GM18498 (cell line): ENCODE data around the gene RCCD1.

Experiments
- ATAC-seq: cut with Tn5 transposase; IDR thresholded peaks from one replicate; pipeline ENCODE4 v1.9.1; 2021; ENCODE audit warnings: mild to moderate bottlenecking, moderate library complexity; ENCODE audit not compliant: unreplicated experiment

RCCD1 gene

DNA sequence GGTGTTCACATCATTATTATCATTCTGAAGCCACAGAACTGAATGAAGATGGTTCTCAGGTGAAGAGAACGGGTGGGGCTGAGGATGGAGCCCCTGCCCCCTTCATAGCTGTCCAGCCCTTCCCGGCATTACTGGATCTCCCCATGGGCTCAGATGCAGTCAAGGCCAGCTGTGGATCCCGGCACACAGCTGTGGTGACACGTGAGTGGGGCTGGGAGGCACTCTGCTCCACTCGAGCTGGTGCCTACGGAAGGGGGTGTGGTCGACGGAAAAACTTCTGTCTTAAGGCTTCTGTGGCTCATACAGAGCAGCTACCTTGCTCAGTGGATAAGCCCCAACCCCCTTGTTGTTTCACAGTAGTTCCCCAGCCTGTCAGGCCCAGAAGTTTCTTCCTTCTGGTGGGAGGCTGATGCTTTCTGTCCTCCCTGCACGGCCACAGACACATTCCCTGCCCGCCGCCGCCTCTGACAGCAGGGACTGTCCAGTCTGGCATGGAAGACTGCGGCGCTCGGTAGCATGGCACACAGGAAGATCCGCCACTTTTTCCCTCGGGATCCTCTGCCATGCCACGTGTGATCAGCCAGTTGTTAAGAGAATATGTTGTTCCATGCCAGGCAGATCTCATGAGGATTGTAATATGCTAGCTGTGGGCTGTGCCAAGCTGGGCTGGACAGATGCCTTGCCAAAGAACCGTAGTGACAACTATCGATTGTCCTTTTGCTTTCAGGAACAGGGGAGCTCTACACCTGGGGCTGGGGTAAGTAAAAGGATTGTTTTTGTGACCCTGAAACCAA lies 5.8 kb downstream of the RCCD1 start:
- no peak for ATAC-seq

DNA sequence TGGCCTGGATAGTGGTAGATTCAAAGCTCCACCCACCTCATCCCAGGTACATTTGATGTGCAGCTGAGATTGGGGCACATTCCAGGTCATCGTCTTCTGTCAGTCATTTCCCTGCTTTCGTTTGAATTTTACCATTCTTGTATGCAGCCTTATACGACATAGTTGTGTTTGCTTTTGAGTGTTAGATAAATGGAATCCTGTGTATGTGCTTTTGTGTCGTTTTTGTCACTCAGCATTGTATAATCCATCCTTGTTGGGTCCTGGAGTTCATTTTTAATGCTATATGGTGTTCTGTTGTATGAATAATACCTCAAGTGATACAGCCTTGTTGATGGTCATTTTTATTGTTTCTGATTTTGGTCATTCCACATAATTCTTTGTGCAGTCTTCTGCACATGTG lies 7.3 kb downstream of the RCCD1 start:
- no peak for ATAC-seq

GRCh38 chr15:90966262-90966661 lies 11.6 kb downstream of the RCCD1 start:
- no peak for ATAC-seq

DNA sequence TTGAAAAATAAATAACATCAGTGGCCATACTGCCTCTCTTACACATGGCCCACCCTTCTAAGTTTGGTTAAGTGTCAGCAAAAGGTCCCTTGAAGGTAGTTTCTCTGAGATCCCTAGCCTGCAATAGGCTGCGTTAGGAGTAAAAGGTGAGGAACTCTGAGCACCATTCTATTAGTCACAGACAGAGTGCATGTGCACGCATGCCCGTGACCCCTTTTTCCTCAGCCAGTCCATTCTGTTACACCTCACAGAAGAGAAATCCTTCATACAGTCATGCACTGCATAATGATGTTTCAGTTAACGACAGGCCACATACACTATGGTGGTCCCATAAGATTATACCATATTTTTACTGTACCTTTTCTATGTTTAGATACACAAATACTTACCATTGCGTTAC lies 12.5 kb downstream of the RCCD1 start:
- no peak for ATAC-seq

GRCh38 chr15:90968434-90968833 lies 13.8 kb downstream of the RCCD1 start:
- ATAC-seq: no peak

DNA sequence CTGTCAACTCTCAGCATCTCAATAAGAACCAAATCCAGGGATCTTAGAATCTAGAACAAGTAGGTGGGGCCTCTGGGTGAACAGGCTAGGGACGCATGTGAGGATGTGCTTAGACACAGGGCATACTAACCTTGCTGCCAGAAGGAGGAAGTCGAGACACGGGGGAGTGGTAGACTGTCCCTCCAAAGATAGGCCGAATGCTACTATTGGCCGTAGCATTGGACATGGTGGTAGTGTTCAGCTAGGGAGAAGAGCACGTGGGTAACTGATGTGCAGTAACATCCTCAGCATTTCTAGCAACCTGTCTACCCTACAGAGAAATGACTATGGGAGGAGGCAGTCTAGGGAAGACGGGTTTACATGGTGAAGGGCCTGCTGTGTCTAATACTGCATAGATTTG lies 15.6 kb downstream of the RCCD1 start:
- no peak for ATAC-seq

- no peak for ATAC-seq
Measured at GRCh38 chr15:90972133-90972532, 17.4 kb downstream of the RCCD1 start.

GRCh38 chr15:90974216-90974615 lies 19.5 kb downstream of the RCCD1 start:
- ATAC-seq: no peak

DNA sequence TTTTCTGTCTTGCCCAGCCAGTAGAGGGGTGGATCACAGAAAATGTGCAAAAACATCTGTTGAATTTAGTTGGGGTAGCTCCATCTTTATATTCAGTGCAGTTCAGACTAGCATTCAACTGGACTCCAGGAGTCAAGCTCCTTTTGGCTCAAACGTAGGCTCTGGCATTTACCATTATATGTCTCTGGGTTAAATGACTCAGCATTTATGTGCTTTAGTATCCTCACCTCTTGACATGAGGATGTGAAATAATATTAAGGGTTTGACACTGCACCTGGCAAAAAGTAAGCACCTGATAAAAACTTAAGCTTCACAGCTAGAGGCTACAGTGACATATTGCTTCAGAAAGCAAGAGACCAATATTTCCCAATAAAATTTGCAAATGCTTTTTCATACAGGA lies 24.9 kb downstream of the RCCD1 start:
- no peak for ATAC-seq

- peak; percentile 83 for ATAC-seq
Measured at GRCh38 chr15:90981681-90982080, 27.0 kb downstream of the RCCD1 start.

DNA sequence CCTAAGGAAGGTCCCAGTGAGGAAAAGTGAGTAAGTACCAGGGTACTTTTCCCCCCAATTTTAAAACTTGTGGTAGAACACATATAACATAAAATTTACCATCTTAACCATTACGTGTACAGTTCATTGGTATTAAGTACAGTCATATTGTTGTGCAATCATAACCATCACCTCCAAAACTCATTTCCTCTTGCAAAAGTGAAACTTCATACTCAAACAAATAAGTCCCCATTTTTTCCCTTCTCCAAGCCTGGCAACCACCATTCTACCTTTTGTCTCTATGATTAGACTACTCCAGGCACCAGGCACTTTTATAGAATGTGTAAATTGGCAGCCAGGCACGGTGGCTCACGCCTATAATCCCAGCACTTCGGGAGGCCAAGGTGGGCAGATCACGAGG lies 27.5 kb downstream of the RCCD1 start:
- ATAC-seq: peak; percentile 35

GRCh38 chr15:90986790-90987507 lies 32.3 kb downstream of the RCCD1 start:
- ATAC-seq: peak; percentile 67

DNA sequence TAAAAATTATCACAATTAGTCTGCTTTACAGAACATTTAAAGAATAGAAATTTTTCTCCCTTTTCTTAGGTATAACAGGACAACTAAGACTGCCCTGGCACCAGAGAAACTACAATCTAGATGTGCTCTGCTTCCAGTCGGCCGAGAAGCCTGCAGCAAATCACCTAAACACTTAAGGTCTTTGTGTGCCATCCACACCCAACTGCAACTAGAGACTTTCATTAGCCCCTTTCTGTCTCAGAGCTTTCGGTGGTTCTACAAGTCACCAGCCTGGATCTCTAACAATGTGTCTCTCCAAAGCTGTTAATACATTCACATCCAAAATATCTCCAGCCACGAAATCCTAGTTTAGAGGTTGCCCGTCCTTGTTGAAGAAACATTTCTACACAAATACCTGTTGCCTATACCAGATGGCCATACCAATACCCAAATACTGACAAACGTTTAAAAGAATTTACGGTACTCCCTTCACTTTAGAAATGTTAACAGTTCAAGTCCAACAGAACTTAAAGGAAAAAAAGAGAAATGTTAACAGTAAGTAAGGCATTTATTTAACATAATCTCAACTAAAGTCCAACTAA lies 33.0 kb downstream of the RCCD1 start:
- ATAC-seq: no peak

DNA sequence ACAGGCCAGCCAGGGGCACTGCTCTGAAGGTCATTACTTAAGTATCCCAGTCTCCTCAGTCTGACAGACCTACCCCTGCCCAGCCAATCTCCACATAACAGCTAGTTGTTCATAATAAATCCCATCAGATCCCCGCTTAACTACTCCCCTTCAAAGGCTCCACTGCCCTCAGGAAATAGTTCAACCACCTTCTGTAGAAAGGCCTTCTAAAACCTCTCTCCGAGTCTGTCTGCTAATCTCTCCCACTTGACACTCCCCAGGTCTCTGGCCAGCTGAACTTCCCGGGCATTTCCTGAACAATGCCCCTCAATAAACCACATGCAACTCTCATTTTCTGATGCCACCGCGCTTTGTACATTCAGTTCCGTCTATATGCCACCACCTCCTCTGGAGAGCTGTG lies 33.6 kb downstream of the RCCD1 start:
- no peak for ATAC-seq

- ATAC-seq: no peak
Measured at GRCh38 chr15:90989040-90989768, 34.5 kb downstream of the RCCD1 start.

DNA sequence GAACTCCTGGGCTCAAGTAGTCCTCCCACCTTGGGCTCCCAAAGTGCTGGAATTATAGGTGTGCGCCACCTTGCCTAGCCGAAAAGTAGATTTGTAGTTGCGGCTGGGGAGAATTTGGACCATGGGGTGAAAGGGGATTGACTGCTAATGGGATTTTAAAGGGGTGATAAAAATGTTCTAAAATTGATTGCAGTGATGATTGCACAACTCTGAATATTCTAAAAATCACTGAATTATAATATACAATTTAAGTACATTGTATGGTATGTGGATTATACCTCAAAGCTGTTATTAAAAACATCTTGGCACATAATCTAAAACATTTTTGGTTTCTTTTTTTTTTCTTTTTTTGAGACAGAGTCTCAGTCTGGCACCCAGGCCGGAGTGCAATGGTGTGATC lies 35.8 kb downstream of the RCCD1 start:
- no peak for ATAC-seq

DNA sequence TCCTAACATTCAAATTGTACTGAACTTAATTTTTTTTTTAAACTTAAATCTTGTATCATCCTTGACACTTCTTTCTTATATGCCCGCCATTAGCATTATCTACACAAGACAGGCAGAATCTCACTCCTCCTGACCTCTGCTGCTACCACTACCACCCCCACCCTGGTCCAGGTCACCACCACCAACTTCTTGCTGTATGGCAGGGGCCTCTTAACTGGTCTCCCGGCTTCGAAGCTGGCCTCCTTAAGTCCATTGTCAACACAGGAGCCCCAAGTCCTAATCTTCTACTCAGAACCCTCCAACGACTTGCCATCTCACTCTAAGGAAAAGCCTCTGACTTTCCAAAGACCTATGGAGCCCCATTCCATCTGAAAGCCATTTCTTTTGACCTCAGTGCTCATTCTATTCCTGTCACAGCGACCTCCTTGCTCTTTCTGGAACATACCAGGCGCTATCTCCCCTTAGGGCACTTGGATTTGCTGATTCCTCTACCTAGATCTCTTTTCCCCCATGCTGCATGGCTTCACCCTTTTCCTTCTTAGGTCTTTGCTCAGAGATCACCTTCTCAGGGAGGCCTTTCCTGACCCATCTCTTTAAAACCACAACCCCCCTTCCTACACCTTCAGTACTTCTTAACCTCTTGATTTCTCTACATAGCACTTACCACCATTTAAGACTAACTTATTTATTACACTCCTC lies 37.1 kb downstream of the RCCD1 start:
- no peak for ATAC-seq

GRCh38 chr15:90994059-90994416 lies 39.4 kb downstream of the RCCD1 start:
- peak; percentile 26 for ATAC-seq

- ATAC-seq: peak; percentile 94
Measured at GRCh38 chr15:90994417-90995311, 40.0 kb downstream of the RCCD1 start, which contains the start of gene PRC1. Gene PRC1, minus strand, starts transcription at chr15:90994535. Its CDS starts 118 bp downstream, at chr15:90994417.

DNA sequence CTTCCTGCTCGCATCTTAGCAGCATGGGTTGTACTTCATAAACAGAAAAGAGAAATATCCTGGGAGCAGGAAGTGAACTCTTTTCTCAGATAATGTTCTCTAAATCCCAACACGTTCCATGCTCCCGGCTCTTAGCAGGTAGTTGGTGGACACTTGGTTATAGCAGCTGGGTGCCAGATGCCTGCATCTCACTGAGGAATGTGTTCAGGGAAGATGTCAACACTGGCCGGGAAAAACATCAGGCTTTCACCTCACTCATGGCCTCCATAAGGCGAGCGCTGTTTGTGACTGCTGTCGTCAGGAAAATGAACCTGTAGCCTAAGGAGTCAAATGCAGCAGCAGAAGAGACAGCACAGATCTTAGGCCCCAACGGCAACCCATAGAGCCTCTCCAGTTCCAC lies 44.1 kb downstream of the RCCD1 start:
- no peak for ATAC-seq
